H1 (cell line): ENCODE measurements around the gene UBASH3B. TPM values are rescaled to one million over a fixed set of nuclear protein-coding genes. Genes with fewer than 3 reads are reported as not detected.

Experiments used
- CTCF ChIA-PET: fragments of 300-600 bp; sonication (Branson Sonifier 250); formaldehyde crosslinking; loops from one replicate; lab custom pipeline; 2021; ENCODE audit not compliant: partially characterized antibody; lab: Charles Lee
- POLR2A ChIA-PET: fragments of 300-600 bp; sonication (Branson Sonifier 250); formaldehyde crosslinking; loops from one replicate; lab custom pipeline; 2021; ENCODE audit warnings: inconsistent platforms; ENCODE audit not compliant: partially characterized antibody; lab: Charles Lee
- DNase-seq, 2 experiments: peaks; one replicate each; pipeline versions ENCODE4 v3.0.0 to v3.0.0-alpha.2; 2010 to 2022; ENCODE audit warnings: low spot score in 2 of 2, low read depth in 1 of 2, mixed read lengths in 1 of 2
- FAIRE-seq: peaks from 2 replicates; lab custom pipeline; 2011; peaks lifted over from hg19 to GRCh38; lab: Jason Lieb, UNC
- H2AFZ ChIP-seq: 2 replicates; pipeline ENCODE4 v1.8.1; 2012; ENCODE audit warnings: low read length, inconsistent platforms
- H2AK5ac ChIP-seq: 2 replicates; pipeline ENCODE4 v1.6.1; 2013; ENCODE audit warnings: low read depth, low read length
- H2BK120ac ChIP-seq: replicated peaks from 2 replicates; pipeline ENCODE3; 2013; ENCODE audit warnings: low read depth, low read length, inconsistent platforms
- H2BK12ac ChIP-seq: 2 replicates; pipeline ENCODE4 v1.6.1; 2013; ENCODE audit warnings: low read depth, low read length
- H2BK15ac ChIP-seq: 2 replicates; pipeline ENCODE4 v1.6.1; 2013; ENCODE audit warnings: low read length
- H2BK20ac ChIP-seq: 2 replicates; pipeline ENCODE4 v1.6.1; 2013; ENCODE audit warnings: low read length
- H2BK5ac ChIP-seq: 2 replicates; pipeline ENCODE4 v1.6.1; 2013; ENCODE audit warnings: low read depth, low read length
- H3K14ac ChIP-seq: 2 replicates; pipeline ENCODE4 v1.6.1; 2013; ENCODE audit warnings: inconsistent platforms; ENCODE audit not compliant: insufficient read length
- H3K18ac ChIP-seq: 2 replicates; pipeline ENCODE4 v1.6.1; 2013; ENCODE audit warnings: low read length; ENCODE audit errors: extremely low read depth
- H3K23ac ChIP-seq: 2 replicates; pipeline ENCODE4 v1.6.1; 2013; ENCODE audit warnings: inconsistent platforms; ENCODE audit not compliant: insufficient read length
- H3K23me2 ChIP-seq: 2 replicates; pipeline ENCODE4 v1.6.1; 2013; ENCODE audit warnings: low read depth, low read length
- H3K27ac ChIP-seq: 2 replicates; pipeline ENCODE4 v1.6.1; 2011; ENCODE audit warnings: low read depth, low read length, inconsistent platforms
- H3K27me3 ChIP-seq, 4 experiments: replicated peaks in 1 of 4; 1 replicate in 1 of 4; 2 replicates in 3 of 4; pipeline versions ENCODE4 v1.6.1 to v1.8.1; 2011 to 2013; ENCODE audit warnings: low read length in 3 of 4, mild to moderate bottlenecking in 3 of 4, inconsistent platforms in 2 of 4, mixed read lengths in 2 of 4, moderate library complexity in 1 of 4; ENCODE audit not compliant: control insufficient read depth in 3 of 4, insufficient read depth in 3 of 4; ENCODE audit errors: extremely low read depth in 1 of 4
- H3K36me3 ChIP-seq, 4 experiments: 2 replicates each; pipeline versions ENCODE4 v1.6.1 to v1.8.1; 2011 to 2013; ENCODE audit warnings: mild to moderate bottlenecking in 4 of 4, low read length in 3 of 4, moderate library complexity in 2 of 4, control low read depth in 1 of 4, inconsistent platforms in 1 of 4; ENCODE audit not compliant: insufficient read depth in 4 of 4, control insufficient read depth in 2 of 4
- H3K4ac ChIP-seq: replicated peaks from 2 replicates; pipeline ENCODE3; 2013; ENCODE audit warnings: low read length, low read depth, mixed read lengths, inconsistent platforms; ENCODE audit not compliant: insufficient read length
- H3K4me1 ChIP-seq, 4 experiments: replicated peaks in 1 of 4; 1 replicate in 1 of 4; 2 replicates in 3 of 4; pipeline versions ENCODE4 v1.6.1 to v1.8.1; 2011 to 2013; ENCODE audit warnings: low read length in 3 of 4, inconsistent platforms in 2 of 4, mixed read lengths in 1 of 4; ENCODE audit not compliant: insufficient read depth in 4 of 4, control insufficient read depth in 3 of 4
- H3K4me2 ChIP-seq, 2 experiments: 2 replicates each; pipeline versions ENCODE4 v1.6.1 to v1.8.1; 2011 to 2013; ENCODE audit warnings: low read depth in 2 of 2, low read length in 2 of 2, control low read depth in 1 of 2, inconsistent platforms in 1 of 2, mild to moderate bottlenecking in 1 of 2; ENCODE audit not compliant: insufficient read depth in 1 of 2
- H3K4me3 ChIP-seq, 4 experiments: fragments of 200-600, 300-600 bp in 1 of 4; sonication (generic), shearing (Covaris generic), sonication (Bioruptor Twin) in 1 of 4; 2 replicates each; pipeline versions ENCODE4 v1.5.1 to v1.8.1; 2011 to 2016; ENCODE audit warnings: low read length in 4 of 4, low read depth in 3 of 4, control low read depth in 2 of 4, inconsistent platforms in 2 of 4, mild to moderate bottlenecking in 2 of 4, mixed read lengths in 1 of 4, moderate library complexity in 1 of 4; ENCODE audit not compliant: insufficient read depth in 2 of 4; ENCODE audit errors: extremely low read depth in 1 of 4
- H3K56ac ChIP-seq: replicated peaks from 2 replicates; pipeline ENCODE3; 2013; ENCODE audit warnings: low read depth, mild to moderate bottlenecking, mixed read lengths, low read length, inconsistent platforms; ENCODE audit not compliant: insufficient read length
- H3K79me1 ChIP-seq: 2 replicates; pipeline ENCODE4 v1.6.1; 2013; ENCODE audit warnings: low read depth, low read length, control low read depth
- H3K79me2 ChIP-seq, 2 experiments: 2 replicates each; pipeline versions ENCODE4 v1.6.1 to v1.8.1; 2012 to 2013; ENCODE audit warnings: low read length in 2 of 2, mild to moderate bottlenecking in 2 of 2, inconsistent platforms in 1 of 2; ENCODE audit not compliant: insufficient read depth in 2 of 2, control insufficient read depth in 1 of 2
- H3K9ac ChIP-seq, 4 experiments: replicated peaks in 1 of 4; 1 replicate in 1 of 4; 2 replicates in 3 of 4; pipeline versions ENCODE4 v1.6.1 to v1.8.1; 2011 to 2013; ENCODE audit warnings: low read depth in 3 of 4, low read length in 3 of 4, control low read depth in 2 of 4, mild to moderate bottlenecking in 2 of 4, moderate library complexity in 2 of 4, inconsistent platforms in 1 of 4; ENCODE audit errors: extremely low read depth in 1 of 4
- H3K9me3 ChIP-seq, 2 experiments: 2 replicates each; pipeline versions ENCODE4 v1.6.1 to v1.8.1; 2012 to 2013; ENCODE audit warnings: mild to moderate bottlenecking in 2 of 2, moderate library complexity in 2 of 2, control low read depth in 1 of 2, inconsistent platforms in 1 of 2, low read depth in 1 of 2, low read length in 1 of 2, mixed read lengths in 1 of 2; ENCODE audit not compliant: insufficient read depth in 2 of 2
- H4K20me1 ChIP-seq, 2 experiments: replicated peaks in 1 of 2; 2 replicates each; pipeline versions ENCODE3 to v1.8.1; 2011 to 2013; ENCODE audit warnings: inconsistent platforms in 2 of 2, low read length in 2 of 2, mild to moderate bottlenecking in 1 of 2; ENCODE audit not compliant: insufficient read depth in 2 of 2, control insufficient read depth in 1 of 2
- H4K5ac ChIP-seq: 2 replicates; pipeline ENCODE4 v1.6.1; 2013; ENCODE audit warnings: low read length, low read depth, mixed read lengths, inconsistent platforms; ENCODE audit not compliant: insufficient read length
- H4K8ac ChIP-seq: 2 replicates; pipeline ENCODE4 v1.8.0; 2013; ENCODE audit warnings: mild to moderate bottlenecking, moderate library complexity, low read length, inconsistent platforms; ENCODE audit not compliant: insufficient read depth; ENCODE audit errors: extremely low read depth
- H4K91ac ChIP-seq: replicated peaks from 2 replicates; pipeline ENCODE3; 2013; ENCODE audit warnings: low read length, mixed read lengths, inconsistent platforms; ENCODE audit not compliant: insufficient read length
- BACH1 ChIP-seq: IDR thresholded peaks from 2 replicates; pipeline ENCODE4 v1.6.1; 2012; ENCODE audit warnings: low read length, improper control_type of control experiment
- CTBP2 ChIP-seq: IDR thresholded peaks from 2 replicates; pipeline ENCODE4 v1.7.0; 2011; ENCODE audit warnings: borderline replicate concordance, mild to moderate bottlenecking, moderate library complexity, mixed read lengths, low read length; ENCODE audit not compliant: insufficient read depth, insufficient read length
- EGR1 ChIP-seq: IDR thresholded peaks from 2 replicates; pipeline ENCODE4 v1.6.1; 2011; ENCODE audit warnings: low read depth, low read length, borderline replicate concordance
- EZH2 ChIP-seq: fragments of 200-600 bp; sonication (generic); IDR thresholded peaks from 2 replicates; pipeline ENCODE4 v1.7.1; 2012; ENCODE audit warnings: low read depth, mild to moderate bottlenecking, moderate library complexity, low read length, inconsistent platforms; ENCODE audit not compliant: severe bottlenecking
- HDAC6 ChIP-seq: IDR thresholded peaks from one replicate; pipeline ENCODE4 v1.7.1; 2012; ENCODE audit warnings: low read depth, mild to moderate bottlenecking, inconsistent platforms, low read length, moderate library complexity
- KDM5A ChIP-seq: fragments of 200-600 bp; IDR thresholded peaks from 2 replicates; pipeline ENCODE4 v1.7.1; 2012; ENCODE audit warnings: mild to moderate bottlenecking, low read length, inconsistent platforms, mixed read lengths
- RBBP5 ChIP-seq: IDR thresholded peaks from 2 replicates; pipeline ENCODE4 v1.7.1; 2012; ENCODE audit warnings: low read depth, mild to moderate bottlenecking, inconsistent platforms, low read length, moderate library complexity, borderline replicate concordance
- SRF ChIP-seq: IDR thresholded peaks from 2 replicates; pipeline ENCODE4 v1.6.1; 2011; ENCODE audit warnings: mild to moderate bottlenecking, low read depth, low read length, moderate library complexity
- SUZ12 ChIP-seq: fragments of 200-600 bp; sonication (generic); IDR thresholded peaks from 2 replicates; pipeline ENCODE4 v1.6.1; 2012; ENCODE audit warnings: mild to moderate bottlenecking, inconsistent platforms, low read length, moderate library complexity, mixed read lengths
- YY1 ChIP-seq: IDR thresholded peaks from 2 replicates; pipeline ENCODE4 v1.6.1; 2011; ENCODE audit warnings: low read depth, mild to moderate bottlenecking, low read length
- WGBS, 2 experiments: shearing (Covaris generic) in 1 of 2; methylation state at CpG; one replicate each; pipeline versions ENCODE4 v1.1.6 to v1.1.7; 2013 to 2015; ENCODE audit warnings: low lambda C conversion rate in 2 of 2, mixed read lengths in 2 of 2, inconsistent platforms in 1 of 2, low coverage in 1 of 2, missing lambda C conversion rate in 1 of 2; ENCODE audit not compliant: insufficient replicate concordance in 2 of 2, insufficient coverage in 1 of 2, insufficient read length in 1 of 2; ENCODE audit errors: extremely low coverage in 1 of 2, missing lambda C conversion rate in 1 of 2; 5-methylcytosine and 5-hydroxymethylcytosine counted together
- polyA plus RNA-seq, 7 experiments: library from polyadenylated mRNA; depleted of rRNA in 3 of 7; stranded (reverse) in 5 of 7; unstranded in 2 of 7; fragments of >200 nt in 5 of 7; fragments of 200-250 nt in 2 of 7; gene quantifications; 1 replicate in 5 of 7; 2 replicates in 1 of 7; 4 replicates in 1 of 7; pipeline versions ENCODE4 v1.2.1 to v1.2.3, GENCODE V29; 2011 to 2013; ENCODE audit warnings: missing spikeins in 2 of 7, mixed read lengths in 2 of 7
- total RNA-seq: library from RNA; stranded (reverse); fragmentation: NEBNext Ultra II Directional; extraction: Animal tissue kit (Norgen Biotek cat#: 25700); gene quantifications from 2 replicates; pipeline ENCODE4 v1.2.1, GENCODE V29; 2021

UBASH3B gene
- total and polyA plus RNA-seq, 2 of the 8 experiments (the other 6 are each of a cell fraction or from before 2014, with no cell fraction given), result 7.5 to 9.5 TPM

- Histone ChIP-seq H3K4me2 (no peak overlapping the region), H2BK120ac (no peak overlapping the region), H3K18ac (no peak overlapping the region), H3K9me3 (no peaks in the 10 kb centered on the region), H3K4me1 (no peaks in the 10 kb centered on the region), H3K4me3 (no peak overlapping the region), H2BK5ac (no peak overlapping the region), H4K8ac (no peak overlapping the region; the same call in 1 of the 2 replicates), H2BK12ac (no peak overlapping the region), H3K4ac (no peak overlapping the region), H3K79me1 (no peaks in the 10 kb centered on the region; the same call in 1 of the 2 replicates), H3K14ac (no peak overlapping the region), H3K9ac (no peak overlapping the region), H4K91ac (no peak overlapping the region), H2AFZ (no peak overlapping the region), H3K56ac (no peak overlapping the region), H2AK5ac (no peak overlapping the region), H3K23ac (no peak overlapping the region), H3K79me2 (no peaks in the 10 kb centered on the region), H4K5ac (no peak overlapping the region), H2BK15ac (no peak overlapping the region)
- FAIRE-seq (no peak), DNase-seq (no peak)
- ChIA-PET CTCF (interaction anchor here (0.6 to 1.7 kb wide), 2 partner anchors 11 to 129 kb away, joined by 3 to 5 read pairs; no protein-coding TSS in a partner anchor), POLR2A (interaction anchor here (1.2 kb wide), 1 partner anchor 20 kb away, joined by 3 read pairs; no protein-coding TSS in a partner anchor)
- no peak for TF ChIP-seq SRF
- no peak for TF ChIP-seq RBBP5
- no peak for TF ChIP-seq BACH1
- no peak for TF ChIP-seq YY1
- no peak for TF ChIP-seq HDAC6
- no peak for TF ChIP-seq EZH2
- no peak for TF ChIP-seq KDM5A
- TF ChIP-seq EGR1, result no peak
- no peak for TF ChIP-seq CTBP2
- TF ChIP-seq SUZ12, result no peak
- TF ChIP-seq, all 59 proteins: peak for 0
- WGBS, 2 experiments, result 87% methylated on average over 4 of the region's 4 CpGs; no CpG with 5 or more reads in 1 of the 2 experiments
- H3K27ac ChIP-seq, result no peak overlapping the region
- no peaks in the 10 kb centered on the region for H3K23me2 ChIP-seq
- no peak overlapping the region for H2BK20ac ChIP-seq
- H4K20me1 ChIP-seq, result no peaks in the 10 kb centered on the region
- no peaks in the 10 kb centered on the region for H3K36me3 ChIP-seq
- no peaks in the 10 kb centered on the region for H3K27me3 ChIP-seq
Measured at GRCh38 chr11:122701143-122701542, 45.6 kb downstream of the UBASH3B start.
